Endothelial cell of umbilical vein (primary cell): ENCODE results near the gene CACNG4. TPM values are rescaled to one million over a fixed set of nuclear protein-coding genes. Genes with fewer than 3 reads are reported as not detected.

Experiments used
- BruUV-seq: library from RNA; stranded (reverse); fragments of 400-500 nt; replicated peaks from 2 replicates; lab custom pipeline; 2021; lab: Mats Ljungman, UMichigan
- CTCF ChIA-PET: fragments of 300-600, 350-600 bp; sonication (Branson Sonifier 250); formaldehyde crosslinking; loops from one replicate; lab custom pipeline; 2021; ENCODE audit warnings: antibody characterized with exemption, inconsistent platforms; lab: Charles Lee
- POLR2A ChIA-PET: fragments of 300-600, 350-600 bp; sonication (Branson Sonifier 250); formaldehyde crosslinking; loops from one replicate; lab custom pipeline; 2021; ENCODE audit warnings: antibody characterized with exemption, inconsistent platforms; lab: Charles Lee
- DNase-seq: peaks from one replicate; pipeline ENCODE4 v3.0.0-alpha.2; 2011; ENCODE audit warnings: low read depth, low spot score
- FAIRE-seq: peaks from 2 replicates; lab custom pipeline; 2011; peaks lifted over from hg19 to GRCh38; lab: Jason Lieb, UNC
- H2AFZ ChIP-seq: 2 replicates; pipeline ENCODE4 v1.6.0; 2012; ENCODE audit warnings: low read depth, low read length, control low read depth, inconsistent platforms
- H3K27ac ChIP-seq: 2 replicates; pipeline ENCODE4 v1.5.1; 2011; ENCODE audit warnings: low read depth, mild to moderate bottlenecking, control low read depth, low read length, moderate library complexity; ENCODE audit not compliant: insufficient read depth
- H3K27me3 ChIP-seq, 2 experiments: 2 replicates each; pipeline versions ENCODE4 v1.6.0 to v1.6.1; 2011; ENCODE audit warnings: low read length in 2 of 2, mixed read lengths in 1 of 2; ENCODE audit not compliant: control insufficient read depth in 2 of 2, insufficient read depth in 2 of 2
- H3K36me3 ChIP-seq, 2 experiments: 2 replicates in 1 of 2; 3 replicates in 1 of 2; pipeline ENCODE4 v1.5.1; 2011; ENCODE audit warnings: low read length in 2 of 2, mild to moderate bottlenecking in 1 of 2, moderate library complexity in 1 of 2; ENCODE audit not compliant: control insufficient read depth in 2 of 2, insufficient read depth in 2 of 2; ENCODE audit errors: extremely low read depth in 1 of 2
- H3K4me1 ChIP-seq: 3 replicates; pipeline ENCODE4 v1.5.1; 2011; ENCODE audit warnings: mild to moderate bottlenecking, low read length; ENCODE audit not compliant: control insufficient read depth, insufficient read depth; ENCODE audit errors: extremely low read depth
- H3K4me2 ChIP-seq: 2 replicates; pipeline ENCODE4 v1.6.1; 2011; ENCODE audit warnings: low read length, control low read depth, mixed read lengths; ENCODE audit not compliant: insufficient read depth
- H3K4me3 ChIP-seq, 3 experiments: fragments of 200-600 bp in 1 of 3; sonication (generic), shearing (Covaris generic) in 1 of 3; replicated peaks in 1 of 3; 2 replicates each; pipeline ENCODE4 v1.5.1; 2011 to 2016; ENCODE audit warnings: control low read depth in 3 of 3, low read length in 3 of 3, mild to moderate bottlenecking in 2 of 3, inconsistent platforms in 1 of 3, low read depth in 1 of 3, moderate library complexity in 1 of 3; ENCODE audit not compliant: insufficient read depth in 1 of 3
- H3K79me2 ChIP-seq: 2 replicates; pipeline ENCODE4 v1.6.0; 2012; ENCODE audit warnings: low read length, inconsistent platforms; ENCODE audit not compliant: control insufficient read depth, insufficient read depth
- H3K9ac ChIP-seq: replicated peaks from 2 replicates; pipeline ENCODE3; 2011; ENCODE audit warnings: low read length, control low read depth; ENCODE audit not compliant: insufficient read depth; ENCODE audit errors: extremely low read depth
- H3K9me1 ChIP-seq: replicated peaks from 3 replicates; pipeline ENCODE4 v1.6.0; 2011; ENCODE audit warnings: mild to moderate bottlenecking, low read length; ENCODE audit not compliant: control insufficient read depth, insufficient read depth; ENCODE audit errors: extremely low read depth
- H3K9me3 ChIP-seq: replicated peaks from 2 replicates; pipeline ENCODE4 v1.5.1; 2012; ENCODE audit warnings: low read length, inconsistent platforms; ENCODE audit not compliant: control insufficient read depth, insufficient read depth
- H4K20me1 ChIP-seq: replicated peaks from 2 replicates; pipeline ENCODE3; 2011; ENCODE audit warnings: mild to moderate bottlenecking, low read length; ENCODE audit not compliant: control insufficient read depth, insufficient read depth; ENCODE audit errors: extremely low read depth
- EZH2 ChIP-seq: IDR thresholded peaks from 2 replicates; pipeline ENCODE4 v1.6.1; 2012; ENCODE audit warnings: borderline replicate concordance, low read depth, mild to moderate bottlenecking, moderate library complexity, low read length, inconsistent platforms; ENCODE audit not compliant: severe bottlenecking
- FOS ChIP-seq: IDR thresholded peaks from 2 replicates; pipeline ENCODE4 v1.6.1; 2011; ENCODE audit warnings: mild to moderate bottlenecking, low read length, moderate library complexity, borderline replicate concordance; ENCODE audit not compliant: insufficient read depth
- GATA2 ChIP-seq: IDR thresholded peaks from 2 replicates; pipeline ENCODE4 v1.7.0; 2011; ENCODE audit warnings: low read depth, mild to moderate bottlenecking, moderate library complexity, mixed read lengths, low read length; ENCODE audit not compliant: insufficient read length, insufficient read depth
- JUN ChIP-seq: IDR thresholded peaks from 2 replicates; pipeline ENCODE4 v1.6.1; 2011; ENCODE audit warnings: borderline replicate concordance, low read depth; ENCODE audit not compliant: insufficient read length, insufficient read depth
- MYC ChIP-seq: IDR thresholded peaks from one replicate; pipeline ENCODE4 v1.6.1; 2011; ENCODE audit warnings: mild to moderate bottlenecking, low read depth, low read length
- POLR2A ChIP-seq: IDR thresholded peaks from 2 replicates; pipeline ENCODE4 v1.6.1; 2012; ENCODE audit warnings: low read depth, mild to moderate bottlenecking, control low read depth, low read length
- POLR2AphosphoS5 ChIP-seq: IDR thresholded peaks from 2 replicates; pipeline ENCODE4 v1.6.1; 2012; ENCODE audit warnings: low read depth, mild to moderate bottlenecking, control low read depth, low read length, moderate library complexity; ENCODE audit not compliant: insufficient read depth
- dilution Hi-C: fragments of 300-500 bp; cut with MboI; formaldehyde crosslinking; loops from one replicate; pipeline ENCODE4 v1.15.0; 2019; ENCODE audit warnings: low sequenced_read_pairs; ENCODE audit not compliant: extremely low pct_ligation_motif_present
- intact Hi-C: fragments of 100-400 bp; cut with micrococcal nuclease; formaldehyde crosslinking; loops from one replicate; pipeline ENCODE4 v1.10.0; 2022
- polyA plus RNA-seq, 4 experiments: library from polyadenylated mRNA; depleted of rRNA in 3 of 4; stranded (reverse) in 3 of 4; unstranded in 1 of 4; fragments of >200 nt; gene quantifications; 2 replicates each; pipeline versions ENCODE4 v1.2.1 to v1.2.3, GENCODE V29; 2011 to 2012; ENCODE audit warnings: missing spikeins in 1 of 4
- total RNA-seq: library from RNA; stranded (reverse); gene quantifications from 2 replicates; pipeline ENCODE4 v1.2.3, GENCODE V29; 2021
- TF ChIP-seq, protein P1 (sequence below), 2 donors: IDR thresholded peaks; 1 replicate in 1 of 2; 2 replicates in 1 of 2; pipeline ENCODE4 v1.5.1; 2011; ENCODE audit warnings: low read length in 2 of 2, mild to moderate bottlenecking in 2 of 2, moderate library complexity in 2 of 2, control low read depth in 1 of 2, inconsistent platforms in 1 of 2, low read depth in 1 of 2; ENCODE audit not compliant: insufficient read depth in 1 of 2; ENCODE audit errors: extremely low read depth in 1 of 2
- TF ChIP-seq, protein P2 (sequence below): IDR thresholded peaks from 2 replicates; pipeline ENCODE4 v1.6.1; 2011; ENCODE audit not compliant: insufficient read depth, insufficient read length

Gene CACNG4
- total and polyA plus RNA-seq, 2 donors (not counting 3 experiments of a cell fraction or from before 2014, with no cell fraction given), result not detected

DNA sequence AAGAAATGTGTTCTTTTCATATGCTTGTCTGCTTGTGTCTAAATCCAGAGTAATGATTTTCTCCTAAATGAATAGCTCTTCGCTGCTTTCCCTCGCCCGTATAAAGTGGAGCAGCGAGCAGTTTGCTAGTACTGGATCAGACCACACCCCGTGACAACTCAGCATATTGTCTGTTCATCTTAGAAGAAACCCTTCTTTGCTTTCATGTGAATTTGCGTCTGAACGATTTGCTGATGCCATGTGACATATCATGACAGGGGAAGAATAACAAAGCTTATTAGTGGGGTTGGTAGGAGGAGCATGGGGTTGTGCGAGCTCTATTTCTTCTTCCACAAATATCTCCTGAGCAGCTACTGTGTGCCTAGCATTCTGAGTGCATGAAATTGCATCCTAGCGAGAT is 44.1 kb upstream of the CACNG4 start:
- no peaks in the 10 kb centered on the region for H3K4me1 ChIP-seq
- no peaks in the 10 kb centered on the region for H3K9me3 ChIP-seq
- no peak overlapping the region for H3K4me2 ChIP-seq
- intact Hi-C loops, result no loop called here
- H4K20me1 ChIP-seq, result no peaks in the 10 kb centered on the region
- dilution Hi-C loops, result no loop called here
- no peak overlapping the region for H3K27ac ChIP-seq
- ChIA-PET CTCF (interaction anchor here (0.9 to 1.5 kb wide), 2 partner anchors 10 to 11 kb away, joined by 3 to 4 read pairs; no protein-coding TSS in a partner anchor), POLR2A (interaction anchor here (0.6 kb wide), 1 partner anchor 15 kb away, joined by 5 read pairs; no protein-coding TSS in a partner anchor)
- TF ChIP-seq JUN, result no peak
- TF ChIP-seq, protein P1, sequence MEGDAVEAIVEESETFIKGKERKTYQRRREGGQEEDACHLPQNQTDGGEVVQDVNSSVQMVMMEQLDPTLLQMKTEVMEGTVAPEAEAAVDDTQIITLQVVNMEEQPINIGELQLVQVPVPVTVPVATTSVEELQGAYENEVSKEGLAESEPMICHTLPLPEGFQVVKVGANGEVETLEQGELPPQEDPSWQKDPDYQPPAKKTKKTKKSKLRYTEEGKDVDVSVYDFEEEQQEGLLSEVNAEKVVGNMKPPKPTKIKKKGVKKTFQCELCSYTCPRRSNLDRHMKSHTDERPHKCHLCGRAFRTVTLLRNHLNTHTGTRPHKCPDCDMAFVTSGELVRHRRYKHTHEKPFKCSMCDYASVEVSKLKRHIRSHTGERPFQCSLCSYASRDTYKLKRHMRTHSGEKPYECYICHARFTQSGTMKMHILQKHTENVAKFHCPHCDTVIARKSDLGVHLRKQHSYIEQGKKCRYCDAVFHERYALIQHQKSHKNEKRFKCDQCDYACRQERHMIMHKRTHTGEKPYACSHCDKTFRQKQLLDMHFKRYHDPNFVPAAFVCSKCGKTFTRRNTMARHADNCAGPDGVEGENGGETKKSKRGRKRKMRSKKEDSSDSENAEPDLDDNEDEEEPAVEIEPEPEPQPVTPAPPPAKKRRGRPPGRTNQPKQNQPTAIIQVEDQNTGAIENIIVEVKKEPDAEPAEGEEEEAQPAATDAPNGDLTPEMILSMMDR (IDR thresholded peaks at IDR 0.05; ENCODE audit: extremely low read depth in 1 of 2, insufficient read depth in 1 of 2, low read depth in 1 of 2, low read length in 2 of 2), result no peak
- TF ChIP-seq EZH2, result no peak
- TF ChIP-seq FOS, result no peak
- TF ChIP-seq POLR2AphosphoS5, result no peak
- TF ChIP-seq, protein P2, sequence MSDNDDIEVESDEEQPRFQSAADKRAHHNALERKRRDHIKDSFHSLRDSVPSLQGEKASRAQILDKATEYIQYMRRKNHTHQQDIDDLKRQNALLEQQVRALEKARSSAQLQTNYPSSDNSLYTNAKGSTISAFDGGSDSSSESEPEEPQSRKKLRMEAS, result no peak
- TF ChIP-seq GATA2, result no peak
- no peak for TF ChIP-seq MYC
- no peak for TF ChIP-seq POLR2A
- no peak overlapping the region for H3K4me3 ChIP-seq
- no peak for FAIRE-seq
- H3K36me3 ChIP-seq, result no peaks in the 10 kb centered on the region
- no peak for DNase-seq
- H3K9me1 ChIP-seq, result no peaks in the 10 kb centered on the region
- H2AFZ ChIP-seq, result no peak overlapping the region
- peaks cover 0 to 2% of the 10 kb centered on the region in 2 experiments for H3K27me3 ChIP-seq
- no peaks in the 10 kb centered on the region for H3K79me2 ChIP-seq
- H3K9ac ChIP-seq, result no peak overlapping the region
- BruUV-seq, result no TSS peak
